Peyer's patch (tissue), 4 donors: Measurements from ENCODE around the gene RNF130.

Experiments
- CTCF ChIP-seq, 6 experiments: fragments of 450-650 bp in 4 of 6; fragments of 200-600 bp in 2 of 6; sonication (generic) in 1 of 6; IDR thresholded peaks; one replicate each; pipeline ENCODE4 v1.5.1; 2017 to 2019; ENCODE audit warnings: antibody characterized with exemption in 6 of 6, mild to moderate bottlenecking in 3 of 6, moderate library complexity in 1 of 6
- POLR2A ChIP-seq, 2 donors: fragments of 450-650 bp; IDR thresholded peaks; one replicate each; pipeline ENCODE4 v1.5.1; 2017; ENCODE audit warnings: antibody characterized with exemption in 2 of 2, mild to moderate bottlenecking in 2 of 2, moderate library complexity in 2 of 2

GRCh38 chr5:180074462-180074861, 2.9 kb upstream of the RNF130 start:
- no peak for TF ChIP-seq CTCF (IDR thresholded peaks at IDR 0.05)
- TF ChIP-seq POLR2A (IDR thresholded peaks at IDR 0.05) = no peak
